ENCODE data around the gene TAS2R50.
"Not testable (repeated sequence)": the region's sequence is repeated elsewhere in the genome, so short reads cannot be mapped to it uniquely, and the experiment has no call there.

TAS2R50 gene

GRCh38 chr12:10986812-10987211 is at the start of gene TAS2R50:
Gene TAS2R50, minus strand, starts transcription at chr12:10986912. Its CDS starts 52 bp downstream, at chr12:10986860.
- DNase-seq = no peak

- not testable (repeated sequence) for DNase-seq
Measured at GRCh38 chr12:11033959-11034358, 47.2 kb upstream of the TAS2R50 start.

- DNase-seq = no peak
Measured at GRCh38 chr12:11031307-11031706, 44.6 kb upstream of the TAS2R50 start, which contains the start of gene TAS2R31. Gene TAS2R31, minus strand, starts transcription at chr12:11031407. Its CDS starts 72 bp downstream, at chr12:11031335.

GRCh38 chr12:11026118-11026517 is 39.4 kb upstream of the TAS2R50 start:
- no peak for DNase-seq

- no peak for DNase-seq
Measured at GRCh38 chr12:11023387-11023786, 36.7 kb upstream of the TAS2R50 start.

GRCh38 chr12:11022520-11022919 is 35.8 kb upstream of the TAS2R50 start, which contains the start of gene TAS2R19:
Gene TAS2R19, minus strand, starts transcription at chr12:11022620. Its CDS starts 49 bp downstream, at chr12:11022571.
- DNase-seq = no peak

GRCh38 chr12:11016937-11017336 is 30.2 kb upstream of the TAS2R50 start:
- no peak for DNase-seq

GRCh38 chr12:11015775-11016430 is 29.2 kb upstream of the TAS2R50 start:
- no peak for DNase-seq

GRCh38 chr12:11014234-11014633 is 27.5 kb upstream of the TAS2R50 start:
- DNase-seq = no peak

GRCh38 chr12:11007608-11008007 is 20.9 kb upstream of the TAS2R50 start:
- no peak for DNase-seq

- no peak for DNase-seq
Measured at GRCh38 chr12:10998204-10998603, 11.5 kb upstream of the TAS2R50 start, which contains the start of gene TAS2R20. Gene TAS2R20, minus strand, starts transcription at chr12:10998304. Its CDS starts 429 bp downstream, at chr12:10997875.

- no peak for DNase-seq
Measured at GRCh38 chr12:10994307-10994706, 7.6 kb upstream of the TAS2R50 start.

- DNase-seq = no peak
Measured at GRCh38 chr12:10989107-10989506, 2.4 kb upstream of the TAS2R50 start.

GRCh38 chr12:10982244-10982643 is 4.5 kb downstream of the TAS2R50 start:
- DNase-seq = no peak

- DNase-seq = no peak
Measured at GRCh38 chr12:10974965-10975364, 11.7 kb downstream of the TAS2R50 start.

GRCh38 chr12:10968765-10969456 is 17.8 kb downstream of the TAS2R50 start:
- no peak for DNase-seq

- no peak for DNase-seq
Measured at GRCh38 chr12:10967409-10967808, 19.3 kb downstream of the TAS2R50 start.

GRCh38 chr12:10966314-10966713 is 20.4 kb downstream of the TAS2R50 start:
- no peak for DNase-seq

- DNase-seq = no peak
Measured at GRCh38 chr12:10965476-10965875, 21.2 kb downstream of the TAS2R50 start.

GRCh38 chr12:10960211-10960610 is 26.5 kb downstream of the TAS2R50 start:
- DNase-seq = no peak

GRCh38 chr12:10959804-10960203 is 26.9 kb downstream of the TAS2R50 start:
- no peak for DNase-seq

GRCh38 chr12:10957741-10958140 is 29.0 kb downstream of the TAS2R50 start:
- DNase-seq = no peak

- no peak for DNase-seq
Measured at GRCh38 chr12:10956085-10956484, 30.6 kb downstream of the TAS2R50 start.

GRCh38 chr12:10952645-10953044 is 34.1 kb downstream of the TAS2R50 start:
- no peak for DNase-seq
